ENCODE data around the gene KLK13.

DNA sequence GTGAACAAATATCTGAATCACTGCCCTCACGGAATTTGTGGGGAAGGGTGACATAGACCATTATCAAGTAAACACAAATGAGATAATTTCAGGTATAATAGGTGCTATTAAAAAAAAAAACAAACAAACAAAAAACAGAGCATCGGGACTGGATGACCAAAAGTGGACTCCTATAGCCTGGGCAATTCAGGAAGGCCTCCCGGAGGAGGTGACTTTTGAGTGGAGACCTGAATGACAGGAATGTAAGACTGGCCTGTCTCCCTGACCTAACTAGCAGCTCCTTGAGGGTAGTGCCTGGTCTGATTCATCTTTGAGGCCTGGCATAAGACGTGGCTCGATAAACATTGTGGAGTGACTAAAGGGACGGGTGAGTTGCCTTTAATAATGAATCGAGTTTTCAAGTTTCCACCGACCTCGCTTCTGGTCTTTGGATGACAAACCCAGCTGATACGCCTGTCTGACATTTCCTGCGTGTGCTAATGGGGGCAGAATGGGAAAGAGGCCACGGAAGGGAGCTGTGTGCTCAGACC is 52.2 kb downstream of the KLK13 start:
- TF ChIP-seq, protein P1, sequence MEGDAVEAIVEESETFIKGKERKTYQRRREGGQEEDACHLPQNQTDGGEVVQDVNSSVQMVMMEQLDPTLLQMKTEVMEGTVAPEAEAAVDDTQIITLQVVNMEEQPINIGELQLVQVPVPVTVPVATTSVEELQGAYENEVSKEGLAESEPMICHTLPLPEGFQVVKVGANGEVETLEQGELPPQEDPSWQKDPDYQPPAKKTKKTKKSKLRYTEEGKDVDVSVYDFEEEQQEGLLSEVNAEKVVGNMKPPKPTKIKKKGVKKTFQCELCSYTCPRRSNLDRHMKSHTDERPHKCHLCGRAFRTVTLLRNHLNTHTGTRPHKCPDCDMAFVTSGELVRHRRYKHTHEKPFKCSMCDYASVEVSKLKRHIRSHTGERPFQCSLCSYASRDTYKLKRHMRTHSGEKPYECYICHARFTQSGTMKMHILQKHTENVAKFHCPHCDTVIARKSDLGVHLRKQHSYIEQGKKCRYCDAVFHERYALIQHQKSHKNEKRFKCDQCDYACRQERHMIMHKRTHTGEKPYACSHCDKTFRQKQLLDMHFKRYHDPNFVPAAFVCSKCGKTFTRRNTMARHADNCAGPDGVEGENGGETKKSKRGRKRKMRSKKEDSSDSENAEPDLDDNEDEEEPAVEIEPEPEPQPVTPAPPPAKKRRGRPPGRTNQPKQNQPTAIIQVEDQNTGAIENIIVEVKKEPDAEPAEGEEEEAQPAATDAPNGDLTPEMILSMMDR (IDR thresholded peaks at IDR 0.05) = no peak
- no peak for TF ChIP-seq POLR2A (IDR thresholded peaks at IDR 0.05)
